HEK293T (cell line): ENCODE measurements around the gene SCAF1.

Experiments
- FOXM1 ChIP-seq: fragments of 450-650 bp; IDR thresholded peaks from 2 replicates; pipeline ENCODE4 v1.6.1; 2017; ENCODE audit warnings: mild to moderate bottlenecking, borderline replicate concordance
- L3MBTL2 ChIP-seq: fragments of 450-650 bp; conservative IDR thresholded peaks from 2 replicates; pipeline ENCODE4 v1.6.1; 2016; ENCODE audit warnings: mild to moderate bottlenecking
- LEF1 ChIP-seq: fragments of 450-650 bp; IDR thresholded peaks from 2 replicates; pipeline ENCODE4 v1.6.1; 2017; ENCODE audit warnings: mild to moderate bottlenecking, borderline replicate concordance
- SUZ12 ChIP-seq: fragments of 450-650 bp; IDR thresholded peaks from 2 replicates; pipeline ENCODE4 v1.6.1; 2016; ENCODE audit warnings: mild to moderate bottlenecking

DNA sequence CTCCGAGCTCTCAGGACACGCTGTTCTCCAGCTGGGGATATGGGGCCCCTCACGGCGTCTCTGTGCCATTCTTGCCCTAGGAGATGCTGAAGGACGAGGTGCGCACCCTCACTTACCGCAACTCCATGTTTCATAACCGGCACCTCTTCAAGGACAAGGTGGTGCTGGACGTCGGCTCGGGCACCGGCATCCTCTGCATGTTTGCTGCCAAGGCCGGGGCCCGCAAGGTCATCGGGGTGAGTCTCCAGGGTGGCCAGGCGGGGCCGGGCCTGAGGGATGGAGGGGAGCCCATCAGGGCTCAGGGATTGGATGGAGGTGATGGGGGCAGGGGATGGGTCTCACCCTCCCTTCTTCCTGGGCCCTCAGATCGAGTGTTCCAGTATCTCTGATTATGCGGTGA, 39.8 kb downstream of the SCAF1 start:
- TF ChIP-seq LEF1: no peak
- no peak for TF ChIP-seq SUZ12
- TF ChIP-seq L3MBTL2: no peak
- TF ChIP-seq FOXM1: no peak
